ENCODE results near the gene NCBP3.

Gene NCBP3

GRCh38 chr17:3861761-3862681, 16.0 kb upstream of the NCBP3 start:
- no peaks in the 10 kb centered on the region for H3K36me3 ChIP-seq (ENCODE audit: insufficient read depth, low read length)
- H3K4me1 ChIP-seq (ENCODE audit: insufficient read depth, low read length, poor library complexity, severe bottlenecking): peaks cover 5% of the 10 kb centered on the region
- no peak overlapping the region for H2AFZ ChIP-seq (ENCODE audit: low read length)
- no peak overlapping the region for H3K9ac ChIP-seq (ENCODE audit: low read depth, low read length, poor library complexity, severe bottlenecking)
- H3K9me2 ChIP-seq (replicated peaks; ENCODE audit: low read depth, low read length): no peaks in the 10 kb centered on the region
- TF ChIP-seq, protein P1, sequence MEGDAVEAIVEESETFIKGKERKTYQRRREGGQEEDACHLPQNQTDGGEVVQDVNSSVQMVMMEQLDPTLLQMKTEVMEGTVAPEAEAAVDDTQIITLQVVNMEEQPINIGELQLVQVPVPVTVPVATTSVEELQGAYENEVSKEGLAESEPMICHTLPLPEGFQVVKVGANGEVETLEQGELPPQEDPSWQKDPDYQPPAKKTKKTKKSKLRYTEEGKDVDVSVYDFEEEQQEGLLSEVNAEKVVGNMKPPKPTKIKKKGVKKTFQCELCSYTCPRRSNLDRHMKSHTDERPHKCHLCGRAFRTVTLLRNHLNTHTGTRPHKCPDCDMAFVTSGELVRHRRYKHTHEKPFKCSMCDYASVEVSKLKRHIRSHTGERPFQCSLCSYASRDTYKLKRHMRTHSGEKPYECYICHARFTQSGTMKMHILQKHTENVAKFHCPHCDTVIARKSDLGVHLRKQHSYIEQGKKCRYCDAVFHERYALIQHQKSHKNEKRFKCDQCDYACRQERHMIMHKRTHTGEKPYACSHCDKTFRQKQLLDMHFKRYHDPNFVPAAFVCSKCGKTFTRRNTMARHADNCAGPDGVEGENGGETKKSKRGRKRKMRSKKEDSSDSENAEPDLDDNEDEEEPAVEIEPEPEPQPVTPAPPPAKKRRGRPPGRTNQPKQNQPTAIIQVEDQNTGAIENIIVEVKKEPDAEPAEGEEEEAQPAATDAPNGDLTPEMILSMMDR (conservative IDR thresholded peaks at IDR 0.05; ENCODE audit: low read length): no peak
- no peak for TF ChIP-seq EZH2phosphoT487 (IDR thresholded peaks at IDR 0.05; ENCODE audit: borderline replicate concordance)
- no peak overlapping the region for H3K4me2 ChIP-seq (ENCODE audit: low read depth, low read length, poor library complexity, severe bottlenecking)
- H3K4me3 ChIP-seq (ENCODE audit: low read length, poor library complexity, severe bottlenecking): no peak overlapping the region
- no peaks in the 10 kb centered on the region for H3F3A ChIP-seq (ENCODE audit: low read depth)
- H4K20me1 ChIP-seq (ENCODE audit: insufficient read depth, low read length, poor library complexity, severe bottlenecking): no peaks in the 10 kb centered on the region
- no peaks in the 10 kb centered on the region for H3K79me2 ChIP-seq (ENCODE audit: insufficient read depth, low read length)
- no peaks in the 10 kb centered on the region for H3K27me3 ChIP-seq (ENCODE audit: insufficient read depth, low read length, poor library complexity, severe bottlenecking)
- H3K9me3 ChIP-seq (ENCODE audit: insufficient read depth, low read depth, low read length): no peaks in the 10 kb centered on the region

GRCh38 chr17:3860939-3861700, 15.1 kb upstream of the NCBP3 start:
- TF ChIP-seq, protein P1 (conservative IDR thresholded peaks at IDR 0.05; ENCODE audit: low read length): no peak
- TF ChIP-seq EZH2phosphoT487 (IDR thresholded peaks at IDR 0.05; ENCODE audit: borderline replicate concordance): no peak
- no peaks in the 10 kb centered on the region for H3K79me2 ChIP-seq (ENCODE audit: insufficient read depth, low read length)
- H3K4me3 ChIP-seq (ENCODE audit: low read length, poor library complexity, severe bottlenecking): no peak overlapping the region

GRCh38 chr17:3859940-3860339, 13.9 kb upstream of the NCBP3 start:
- Histone ChIP-seq H3K27me3 (ENCODE audit: insufficient read depth, low read length, poor library complexity, severe bottlenecking) (no peaks in the 10 kb centered on the region), H3K4me1 (ENCODE audit: insufficient read depth, low read length, poor library complexity, severe bottlenecking) (no peaks in the 10 kb centered on the region), H3K4me2 (ENCODE audit: low read depth, low read length, poor library complexity, severe bottlenecking) (no peak overlapping the region), H4K20me1 (ENCODE audit: insufficient read depth, low read length, poor library complexity, severe bottlenecking) (no peaks in the 10 kb centered on the region), H3F3A (ENCODE audit: low read depth) (no peaks in the 10 kb centered on the region), H3K9me2 (replicated peaks; ENCODE audit: low read depth, low read length) (no peaks in the 10 kb centered on the region), H3K79me2 (ENCODE audit: insufficient read depth, low read length) (no peaks in the 10 kb centered on the region), H2AFZ (ENCODE audit: low read length) (no peak overlapping the region), H3K4me3 (ENCODE audit: low read length, poor library complexity, severe bottlenecking) (no peak overlapping the region), H3K9me3 (ENCODE audit: insufficient read depth, low read depth, low read length) (no peaks in the 10 kb centered on the region), H3K9ac (ENCODE audit: low read depth, low read length, poor library complexity, severe bottlenecking) (no peak overlapping the region), H3K36me3 (ENCODE audit: insufficient read depth, low read length) (no peaks in the 10 kb centered on the region)
- TF ChIP-seq, protein P1 (conservative IDR thresholded peaks at IDR 0.05; ENCODE audit: low read length): no peak
- TF ChIP-seq EZH2phosphoT487 (IDR thresholded peaks at IDR 0.05; ENCODE audit: borderline replicate concordance): no peak

More at GRCh38 chr17:3860939-3861700, 15.1 kb upstream of the NCBP3 start:
- Histone ChIP-seq H3K9me2 (replicated peaks; ENCODE audit: low read depth, low read length) (no peaks in the 10 kb centered on the region), H3K9ac (ENCODE audit: low read depth, low read length, poor library complexity, severe bottlenecking) (no peak overlapping the region), H3F3A (ENCODE audit: low read depth) (no peaks in the 10 kb centered on the region), H4K20me1 (ENCODE audit: insufficient read depth, low read length, poor library complexity, severe bottlenecking) (no peaks in the 10 kb centered on the region), H3K27me3 (ENCODE audit: insufficient read depth, low read length, poor library complexity, severe bottlenecking) (no peaks in the 10 kb centered on the region), H2AFZ (ENCODE audit: low read length) (no peak overlapping the region), H3K9me3 (ENCODE audit: insufficient read depth, low read depth, low read length) (no peaks in the 10 kb centered on the region), H3K4me1 (ENCODE audit: insufficient read depth, low read length, poor library complexity, severe bottlenecking) (peaks cover 5% of the 10 kb centered on the region), H3K4me2 (ENCODE audit: low read depth, low read length, poor library complexity, severe bottlenecking) (no peak overlapping the region), H3K36me3 (ENCODE audit: insufficient read depth, low read length) (no peaks in the 10 kb centered on the region)
